IPS-15b (cell line): ENCODE measurements around the gene PRKAG2.

ENCODE experiments used
- H3K27me3 ChIP-seq: one replicate; pipeline ENCODE4 v1.6.1; 2013; ENCODE audit warnings: low read length; ENCODE audit not compliant: control insufficient read depth, insufficient read depth
- H3K36me3 ChIP-seq: one replicate; pipeline ENCODE4 v1.6.1; 2013; ENCODE audit warnings: low read length; ENCODE audit not compliant: control insufficient read depth, insufficient read depth
- H3K4me1 ChIP-seq: one replicate; pipeline ENCODE4 v1.6.1; 2013; ENCODE audit warnings: mild to moderate bottlenecking, low read length; ENCODE audit not compliant: control insufficient read depth, insufficient read depth
- H3K4me3 ChIP-seq: one replicate; pipeline ENCODE4 v1.5.1; 2013; ENCODE audit warnings: low read depth, low read length
- H3K9ac ChIP-seq: one replicate; pipeline ENCODE4 v1.6.1; 2013; ENCODE audit warnings: low read depth, mild to moderate bottlenecking, low read length
- H3K9me3 ChIP-seq: one replicate; pipeline ENCODE4 v1.6.1; 2013; ENCODE audit warnings: mild to moderate bottlenecking, low read length; ENCODE audit not compliant: control insufficient read depth, insufficient read depth

Gene PRKAG2

DNA sequence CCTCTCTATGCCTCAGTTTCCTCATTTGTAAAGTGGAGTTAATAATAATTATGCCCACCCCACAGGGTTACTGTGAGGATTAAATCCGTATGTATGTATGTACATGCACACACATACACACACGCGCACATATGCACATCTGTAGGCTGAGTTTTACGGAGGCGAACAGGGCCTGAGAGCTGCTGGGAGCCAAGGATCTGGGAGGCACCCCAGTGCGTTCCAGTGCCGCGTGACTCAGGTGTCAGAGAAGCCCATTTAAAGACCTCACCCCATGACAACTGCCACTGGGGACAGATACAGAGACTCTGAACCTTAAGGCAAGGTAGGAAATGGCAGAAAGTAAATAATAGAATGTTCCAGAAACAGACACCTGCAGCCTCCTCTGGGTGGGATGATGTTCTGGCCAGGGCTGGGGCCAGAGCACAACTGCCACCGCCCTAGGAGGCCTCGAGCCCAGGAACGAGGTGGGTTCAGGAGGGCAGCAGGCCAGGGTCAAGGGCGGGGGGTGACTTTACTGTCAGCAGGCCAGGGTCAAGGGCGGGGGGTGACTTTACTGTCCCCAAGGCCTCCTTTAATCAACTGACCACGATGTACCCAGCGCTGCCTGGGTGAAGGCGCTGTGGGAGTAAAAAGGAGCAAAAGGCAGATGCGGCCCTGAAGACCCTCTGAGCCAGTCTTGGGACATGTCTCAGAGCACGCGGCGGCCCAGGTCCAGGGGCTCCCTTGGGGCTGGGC lies 54.9 kb downstream of the PRKAG2 start:
- Histone ChIP-seq H3K36me3 (no peaks in the 10 kb centered on the region), H3K4me1 (peaks cover 4% of the 10 kb centered on the region), H3K9ac (no peak overlapping the region), H3K27me3 (no peaks in the 10 kb centered on the region), H3K9me3 (no peaks in the 10 kb centered on the region), H3K4me3 (no peak overlapping the region)

GRCh38 chr7:151821226-151821625 lies 55.7 kb downstream of the PRKAG2 start:
- peaks cover 4% of the 10 kb centered on the region for H3K4me1 ChIP-seq
- no peaks in the 10 kb centered on the region for H3K27me3 ChIP-seq
- no peaks in the 10 kb centered on the region for H3K36me3 ChIP-seq
- no peak overlapping the region for H3K9ac ChIP-seq
- no peak overlapping the region for H3K4me3 ChIP-seq
- H3K9me3 ChIP-seq = no peaks in the 10 kb centered on the region

DNA sequence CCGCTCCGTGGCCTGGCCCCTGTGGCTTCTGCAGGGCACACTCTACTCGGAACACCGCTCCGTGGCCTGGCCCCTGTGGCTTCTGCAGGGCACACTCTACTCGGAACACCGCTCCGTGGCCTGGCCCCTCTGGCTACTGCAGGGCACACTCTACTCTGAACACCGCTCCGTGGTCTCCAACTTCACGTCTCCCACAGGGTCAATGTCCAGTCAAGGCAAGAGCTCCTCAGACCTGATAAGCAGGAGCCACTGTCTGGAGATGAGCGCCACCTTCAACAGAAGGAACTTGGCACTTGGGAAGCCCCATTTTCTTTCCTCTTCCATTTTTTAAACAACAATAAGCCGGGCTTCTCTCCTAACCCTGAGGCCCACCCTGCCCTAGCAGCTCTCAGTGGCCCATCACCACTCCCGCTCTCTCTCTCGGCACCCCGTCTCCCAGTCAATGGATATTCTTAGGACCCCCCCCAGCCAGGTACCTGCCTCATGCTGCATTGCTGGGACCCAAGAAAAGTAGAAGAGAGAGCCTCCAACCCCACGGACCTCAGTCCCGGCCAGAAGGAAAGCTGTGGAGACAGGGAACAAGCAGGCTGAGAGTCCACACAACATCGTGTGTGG lies 56.3 kb downstream of the PRKAG2 start:
- no peaks in the 10 kb centered on the region for H3K36me3 ChIP-seq
- H3K4me1 ChIP-seq = peaks cover 4% of the 10 kb centered on the region
- no peak overlapping the region for H3K4me3 ChIP-seq
- no peak overlapping the region for H3K9ac ChIP-seq
- no peaks in the 10 kb centered on the region for H3K9me3 ChIP-seq
- H3K27me3 ChIP-seq = no peaks in the 10 kb centered on the region

DNA sequence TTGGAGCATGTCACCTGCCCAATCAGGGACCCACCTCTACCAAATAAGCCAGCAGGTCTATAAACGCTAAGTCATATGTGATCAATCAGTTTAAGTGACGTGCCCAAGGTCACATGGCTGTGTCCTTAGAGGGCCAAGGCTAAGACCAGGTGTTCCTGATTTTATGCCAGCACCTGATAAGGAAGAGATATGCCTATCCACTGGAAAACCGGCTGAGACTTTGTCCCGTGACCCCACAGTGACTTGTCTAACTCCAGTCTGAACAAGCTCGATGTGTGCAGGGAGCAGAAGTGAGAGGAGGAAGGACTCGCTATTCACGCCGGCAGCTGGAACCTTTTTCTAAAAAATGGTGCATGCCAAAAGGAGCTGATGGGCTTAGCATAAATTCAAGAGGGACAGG lies 57.0 kb downstream of the PRKAG2 start:
- Histone ChIP-seq H3K9me3 (no peaks in the 10 kb centered on the region), H3K4me1 (peaks cover 6% of the 10 kb centered on the region), H3K9ac (no peak overlapping the region), H3K27me3 (no peaks in the 10 kb centered on the region), H3K36me3 (no peaks in the 10 kb centered on the region), H3K4me3 (no peak overlapping the region)

GRCh38 chr7:151818674-151819519 lies 58.0 kb downstream of the PRKAG2 start:
- Histone ChIP-seq H3K4me3 (no peak overlapping the region), H3K9ac (no peak overlapping the region), H3K4me1 (peaks cover 6% of the 10 kb centered on the region), H3K36me3 (no peaks in the 10 kb centered on the region), H3K9me3 (no peaks in the 10 kb centered on the region), H3K27me3 (no peaks in the 10 kb centered on the region)

DNA sequence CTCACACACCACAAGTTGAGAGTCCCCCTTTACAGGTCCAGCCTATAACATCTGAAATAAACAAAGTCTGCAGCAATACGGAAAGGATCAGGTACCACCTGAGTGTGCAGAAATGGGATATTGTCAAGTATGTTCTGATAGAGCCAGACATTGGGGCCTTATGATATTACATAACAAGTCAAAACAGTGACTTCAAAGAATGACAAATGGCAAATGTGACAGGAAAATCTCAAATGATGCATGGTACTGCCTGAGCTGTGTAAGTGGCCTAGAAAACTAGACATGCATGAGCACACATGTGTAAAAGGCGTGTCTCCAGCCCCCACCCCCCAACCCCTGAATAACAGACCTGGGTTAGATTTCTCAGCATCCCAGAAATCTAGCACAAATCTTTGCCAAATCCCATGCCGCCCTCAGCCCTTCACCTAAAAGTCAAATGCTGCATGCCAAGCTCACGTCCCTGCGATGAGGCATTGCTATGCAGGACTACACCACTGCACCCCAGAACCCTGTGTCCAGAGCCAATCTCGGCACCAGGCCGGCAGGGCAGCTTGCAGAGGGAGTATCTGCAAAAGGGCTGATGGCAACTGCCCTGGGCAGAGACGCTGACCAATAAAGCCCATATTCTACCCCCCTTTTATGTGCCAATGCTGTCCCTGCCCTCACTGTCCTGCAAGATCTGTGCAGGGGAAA lies 58.8 kb downstream of the PRKAG2 start:
- Histone ChIP-seq H3K4me3 (no peak overlapping the region), H3K27me3 (no peaks in the 10 kb centered on the region)

GRCh38 chr7:151817315-151817690 lies 59.6 kb downstream of the PRKAG2 start:
- Histone ChIP-seq H3K9ac (no peak overlapping the region), H3K36me3 (no peaks in the 10 kb centered on the region), H3K4me1 (peaks cover 6% of the 10 kb centered on the region), H3K9me3 (no peaks in the 10 kb centered on the region), H3K4me3 (no peak overlapping the region), H3K27me3 (no peaks in the 10 kb centered on the region)

More for the DNA sequence above, 58.8 kb downstream of the PRKAG2 start:
- Histone ChIP-seq H3K9ac (no peak overlapping the region), H3K4me1 (peaks cover 6% of the 10 kb centered on the region), H3K9me3 (no peaks in the 10 kb centered on the region), H3K36me3 (no peaks in the 10 kb centered on the region)

GRCh38 chr7:151816562-151817314 lies 60.2 kb downstream of the PRKAG2 start:
- Histone ChIP-seq H3K27me3 (no peaks in the 10 kb centered on the region), H3K4me3 (no peak overlapping the region), H3K4me1 (peaks cover 6% of the 10 kb centered on the region), H3K9me3 (no peaks in the 10 kb centered on the region), H3K36me3 (no peaks in the 10 kb centered on the region), H3K9ac (no peak overlapping the region)

GRCh38 chr7:151815419-151815818 lies 61.5 kb downstream of the PRKAG2 start:
- H3K27me3 ChIP-seq = no peaks in the 10 kb centered on the region
- no peaks in the 10 kb centered on the region for H3K36me3 ChIP-seq

GRCh38 chr7:151814400-151815009 lies 62.4 kb downstream of the PRKAG2 start:
- Histone ChIP-seq H3K9ac (no peak overlapping the region), H3K4me3 (peak overlapping the region; percentile 22), H3K4me1 (peaks cover 6% of the 10 kb centered on the region), H3K36me3 (no peaks in the 10 kb centered on the region), H3K27me3 (no peaks in the 10 kb centered on the region), H3K9me3 (no peaks in the 10 kb centered on the region)

More at GRCh38 chr7:151815419-151815818, 61.5 kb downstream of the PRKAG2 start:
- H3K9ac ChIP-seq = no peak overlapping the region
- no peaks in the 10 kb centered on the region for H3K9me3 ChIP-seq
- peaks cover 6% of the 10 kb centered on the region for H3K4me1 ChIP-seq
- no peak overlapping the region for H3K4me3 ChIP-seq
